Fibroblast of upper back skin (primary cell): Measurements from ENCODE around the gene GIT2.

Source experiments
- DNase-seq: peaks from one replicate; pipeline ENCODE4 v3.0.0-alpha.2; 2013

Gene GIT2

DNA sequence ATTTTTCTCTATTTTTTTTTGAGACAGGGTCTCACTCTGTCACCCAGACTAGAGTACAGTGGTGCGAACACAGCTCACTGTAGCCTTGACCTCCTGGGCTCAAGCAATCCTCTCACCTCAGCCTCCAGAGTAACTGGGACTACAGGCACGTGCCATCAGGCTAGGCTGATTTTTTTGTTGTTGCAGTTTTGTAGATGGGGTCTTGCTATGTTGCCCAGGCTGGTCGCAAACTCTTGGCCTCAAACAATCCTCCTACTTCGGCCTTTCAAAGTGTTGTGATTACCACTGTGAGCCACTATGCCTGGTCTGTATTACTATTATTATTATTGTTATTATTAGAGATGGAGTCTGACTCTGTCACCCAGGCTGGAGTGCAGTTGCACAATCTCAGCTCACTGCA is 23.3 kb downstream of the GIT2 start:
- no peak for DNase-seq

DNA sequence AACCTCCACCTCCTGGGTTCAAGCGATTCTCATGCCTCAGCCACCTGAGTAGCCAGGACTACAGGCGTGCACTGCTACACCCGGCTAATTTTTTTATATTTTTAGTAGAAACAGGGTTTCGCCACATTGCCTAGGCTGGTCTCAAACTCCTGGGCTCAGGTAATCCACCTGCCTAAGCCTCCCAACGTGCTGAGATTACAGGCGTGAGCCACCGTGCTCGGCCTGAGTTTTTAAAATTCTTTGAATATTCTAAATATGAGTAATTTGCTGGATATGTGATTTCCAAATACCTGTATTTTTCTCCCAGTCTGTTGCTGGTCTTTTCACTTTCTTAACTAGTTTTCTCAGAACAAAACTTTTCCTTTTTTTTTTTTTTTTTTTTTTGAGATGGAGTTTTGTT is 27.4 kb downstream of the GIT2 start:
- DNase-seq, result no peak

DNA sequence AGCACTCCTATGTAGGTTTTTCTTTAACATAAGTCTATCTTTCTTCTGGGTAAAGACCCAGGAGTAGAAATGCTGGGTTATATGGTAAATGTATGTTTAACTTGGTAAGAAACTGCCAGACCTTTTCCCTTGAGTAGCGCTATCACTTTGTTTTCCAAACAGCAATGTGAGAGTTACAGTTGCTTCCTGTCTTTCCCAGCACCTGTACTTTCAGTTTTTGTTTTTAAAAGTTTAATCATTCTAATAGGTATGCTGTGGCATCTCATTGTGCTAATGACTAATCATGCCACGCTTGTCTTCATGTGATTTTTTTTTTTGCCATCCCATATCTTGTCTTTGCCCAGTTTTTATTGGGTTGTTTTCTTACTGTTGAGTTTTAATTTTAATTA is 28.1 kb downstream of the GIT2 start:
- no peak for DNase-seq

DNA sequence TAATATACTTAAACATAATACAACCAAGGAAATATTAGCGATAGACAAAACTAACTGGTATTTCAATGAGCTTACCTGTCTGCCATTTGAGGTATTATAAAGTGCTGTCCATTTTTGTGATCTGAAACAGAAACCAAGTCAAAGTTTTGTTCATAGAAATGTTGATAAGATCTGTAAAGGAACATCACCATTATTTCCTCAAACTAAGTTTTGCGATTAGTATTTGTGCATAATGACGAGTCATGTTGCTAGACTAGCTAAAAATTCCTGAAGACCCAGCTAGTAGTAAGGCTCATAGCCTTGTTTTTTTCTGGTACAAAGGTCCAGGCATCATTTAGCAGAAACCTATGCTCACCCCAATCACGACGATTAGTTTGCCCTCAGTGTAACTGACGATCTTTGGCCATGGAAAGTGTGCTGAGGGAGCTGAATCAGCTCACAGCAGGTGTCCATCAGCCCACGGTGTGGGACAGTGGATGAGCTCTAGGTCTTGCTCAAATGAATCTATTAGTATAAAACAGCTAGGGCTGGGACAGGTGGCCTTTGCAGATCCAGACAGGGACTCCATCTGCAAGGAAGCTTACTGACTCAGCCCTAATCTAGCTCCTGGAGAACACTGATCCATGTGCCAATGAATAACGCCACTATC is 28.7 kb downstream of the GIT2 start:
- DNase-seq, result no peak

DNA sequence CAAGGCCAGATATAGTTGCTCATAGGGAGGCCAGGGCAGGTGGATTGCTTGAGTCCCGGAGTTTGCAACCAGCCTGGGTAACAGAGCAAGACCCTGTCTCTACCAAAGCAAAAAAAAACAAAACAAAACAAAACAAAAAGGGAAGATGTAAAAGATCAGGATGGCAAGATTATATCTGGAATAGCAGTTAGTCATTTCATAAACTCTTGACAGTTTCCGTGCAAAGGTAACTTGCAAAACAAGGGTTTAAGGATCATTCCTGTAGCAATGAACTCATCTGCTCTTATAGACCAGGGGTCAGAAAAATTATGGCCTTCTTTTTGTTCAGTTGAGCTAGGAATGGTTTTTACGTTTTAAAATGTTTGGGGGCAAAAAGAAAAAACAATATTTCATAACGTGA is 29.6 kb downstream of the GIT2 start:
- DNase-seq, result no peak

DNA sequence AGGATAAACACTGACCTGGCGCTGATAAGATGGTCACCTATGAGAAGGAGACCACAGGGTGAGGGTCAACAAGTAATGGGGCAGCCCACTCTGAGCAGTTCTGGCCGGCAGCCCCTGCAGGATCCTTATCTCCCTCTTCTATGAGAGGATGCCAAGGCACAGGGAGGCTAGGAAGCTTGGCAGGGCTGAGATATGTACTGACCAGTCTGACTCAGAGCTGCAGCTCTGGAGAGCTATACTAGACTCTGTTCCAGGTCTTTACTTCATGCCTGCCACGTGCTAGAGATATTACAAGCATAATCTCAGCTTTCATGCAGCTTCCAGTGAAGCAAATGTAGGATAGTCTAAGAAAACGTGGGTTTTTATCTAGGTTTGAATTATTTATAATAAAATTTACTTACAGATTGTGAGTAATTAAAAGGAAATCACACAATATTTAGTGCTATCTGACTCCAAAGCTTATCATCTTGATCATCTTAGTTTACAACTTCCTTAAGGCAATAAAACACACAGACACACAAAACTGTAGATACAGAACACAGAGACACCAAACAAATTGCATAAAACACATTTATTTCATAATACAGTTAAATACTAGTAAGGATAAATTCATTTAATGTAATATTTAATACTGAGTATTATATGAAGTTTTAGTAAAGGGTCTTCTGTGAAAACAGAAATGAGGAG is 32.3 kb downstream of the GIT2 start:
- peak; percentile 23 for DNase-seq

DNA sequence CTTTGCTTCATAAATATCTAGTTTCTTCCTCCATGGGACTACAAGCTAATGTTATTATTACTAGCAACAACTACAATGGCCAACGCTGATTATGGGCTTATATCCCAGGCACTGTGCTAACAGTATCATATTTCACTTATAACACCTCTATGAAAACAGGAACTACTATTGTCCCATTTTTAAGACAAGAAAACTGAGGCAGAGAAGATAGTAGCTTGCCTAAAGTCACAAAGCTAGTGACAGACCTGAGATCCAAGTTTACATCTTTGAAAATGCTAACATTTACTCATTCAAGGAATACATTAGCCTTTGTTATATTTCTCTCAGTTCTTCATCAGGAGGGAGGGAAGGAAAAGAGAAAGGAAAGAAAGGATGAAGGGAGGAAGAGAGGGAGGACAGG is 32.8 kb downstream of the GIT2 start:
- no peak for DNase-seq

DNA sequence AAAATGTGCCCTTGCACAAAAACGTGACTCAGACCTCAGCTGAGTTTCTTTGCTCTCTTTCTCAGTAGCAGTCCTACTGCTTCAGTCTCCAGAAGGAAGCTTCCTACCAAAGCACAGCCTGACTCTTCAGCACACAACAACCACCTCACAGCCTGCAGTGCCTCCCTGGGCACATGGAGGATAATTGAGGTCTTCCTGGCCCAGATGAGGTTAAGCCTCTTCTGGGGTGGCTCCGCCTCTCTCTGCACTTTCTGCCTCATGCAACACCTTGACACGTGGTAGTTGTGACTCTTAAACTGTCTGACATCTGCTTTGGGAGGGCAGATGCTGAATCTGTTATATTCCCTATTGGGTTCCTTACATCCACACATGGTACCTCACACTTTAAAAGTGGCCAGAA is 33.8 kb downstream of the GIT2 start:
- no peak for DNase-seq

DNA sequence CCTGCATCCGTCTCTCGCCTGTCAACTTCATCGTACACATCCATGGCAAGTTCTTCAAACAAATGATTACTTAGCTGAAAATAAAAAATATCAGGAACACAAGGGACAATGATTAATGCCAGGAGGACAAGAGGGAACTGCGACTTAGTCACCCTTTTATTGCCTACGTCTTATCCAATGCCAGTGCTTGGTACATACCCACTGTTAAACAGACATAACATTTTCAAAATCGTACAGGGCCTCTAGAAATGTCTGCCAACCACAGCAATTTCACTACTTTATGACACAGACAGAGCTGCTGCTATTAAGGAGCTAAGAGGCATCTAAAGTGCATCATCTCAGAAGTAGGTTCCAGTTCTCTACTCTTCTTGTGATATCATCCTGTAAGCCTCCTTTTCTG is 34.6 kb downstream of the GIT2 start:
- DNase-seq, result no peak

DNA sequence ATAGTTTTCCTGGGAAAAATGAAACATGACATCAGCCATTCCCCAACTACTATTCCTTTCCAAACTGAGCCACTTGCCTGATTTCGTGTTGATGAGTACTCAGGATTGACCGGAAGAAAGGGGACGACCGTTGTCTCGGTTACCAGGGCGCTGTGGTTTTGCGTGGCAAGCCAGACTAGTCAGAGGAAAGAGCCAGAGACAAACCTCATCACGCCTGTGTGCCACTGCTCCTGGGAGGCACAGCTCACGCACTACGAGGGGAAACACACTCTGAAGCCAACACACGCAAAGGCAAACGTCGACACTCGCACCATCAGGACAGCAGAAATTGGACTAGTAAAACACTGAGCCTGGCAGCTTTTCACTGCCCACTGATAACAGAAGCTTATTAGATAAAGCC is 35.0 kb downstream of the GIT2 start:
- no peak for DNase-seq

DNA sequence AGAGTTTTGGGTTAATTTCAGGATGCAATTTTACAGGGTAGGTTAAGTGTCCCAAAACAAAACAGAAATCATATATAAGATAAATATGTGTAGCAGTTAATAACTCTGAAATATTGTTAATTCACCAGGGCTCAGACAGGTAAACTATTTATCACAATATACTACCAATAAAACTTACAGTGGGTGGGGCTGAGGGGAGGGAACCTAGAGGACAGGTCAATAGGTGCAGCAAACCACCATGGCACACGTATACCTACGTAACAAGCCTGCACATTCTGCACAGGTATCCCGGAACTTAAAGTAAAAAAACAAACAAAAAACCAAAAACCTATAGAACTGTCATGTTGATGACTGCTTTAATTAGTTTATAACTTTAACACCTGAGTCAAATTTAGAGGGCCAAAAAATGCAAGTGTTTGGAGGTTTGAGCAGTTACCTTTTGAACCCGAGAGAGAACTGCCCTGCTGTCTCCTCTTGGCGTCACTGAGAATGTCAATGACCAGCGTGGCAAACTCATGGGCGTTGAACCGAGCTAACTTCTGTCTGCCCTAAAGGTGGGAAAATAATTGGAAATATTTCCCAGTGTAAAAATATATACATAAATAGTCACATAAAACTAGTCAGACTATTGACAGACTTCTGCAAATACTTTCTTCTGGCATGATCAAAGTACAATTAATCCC is 36.6 kb downstream of the GIT2 start:
- no peak for DNase-seq

DNA sequence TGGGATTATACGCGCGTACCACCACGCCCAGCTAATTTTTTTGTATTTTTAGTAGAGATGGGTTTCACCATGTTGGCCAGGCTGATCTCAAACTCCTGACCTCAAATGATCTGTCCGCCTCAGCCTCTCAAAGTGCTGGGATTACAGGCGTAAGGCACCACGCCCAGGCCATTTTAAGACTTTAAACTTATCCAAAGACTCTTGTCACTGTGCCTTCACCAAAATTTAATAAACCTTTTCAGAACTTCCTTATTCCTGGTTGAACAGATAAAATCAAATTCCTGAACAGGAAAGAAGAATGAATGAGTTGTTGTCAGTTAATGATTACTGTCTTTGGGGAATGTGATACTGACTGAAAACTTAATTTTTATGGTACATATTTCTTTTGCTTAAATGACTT is 37.8 kb downstream of the GIT2 start:
- DNase-seq, result no peak

DNA sequence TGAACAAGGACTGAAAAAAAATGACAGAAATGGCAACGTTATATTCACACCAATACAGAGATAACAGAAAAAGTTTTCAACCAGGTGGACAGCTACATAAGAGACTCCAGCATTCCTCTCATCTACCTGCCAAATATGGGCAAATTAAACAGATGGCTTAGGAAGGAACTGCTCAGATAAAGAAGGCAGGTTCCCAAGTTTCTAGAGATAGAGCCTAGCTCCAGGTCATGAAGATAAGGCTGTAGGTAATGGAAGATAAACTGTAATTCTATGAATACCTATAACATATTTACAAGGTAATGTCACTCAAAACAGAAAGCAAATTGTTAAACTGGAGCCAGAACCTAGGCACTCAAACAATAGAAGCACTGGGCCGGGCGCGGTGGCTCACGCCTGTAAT is 42.5 kb downstream of the GIT2 start:
- no peak for DNase-seq

DNA sequence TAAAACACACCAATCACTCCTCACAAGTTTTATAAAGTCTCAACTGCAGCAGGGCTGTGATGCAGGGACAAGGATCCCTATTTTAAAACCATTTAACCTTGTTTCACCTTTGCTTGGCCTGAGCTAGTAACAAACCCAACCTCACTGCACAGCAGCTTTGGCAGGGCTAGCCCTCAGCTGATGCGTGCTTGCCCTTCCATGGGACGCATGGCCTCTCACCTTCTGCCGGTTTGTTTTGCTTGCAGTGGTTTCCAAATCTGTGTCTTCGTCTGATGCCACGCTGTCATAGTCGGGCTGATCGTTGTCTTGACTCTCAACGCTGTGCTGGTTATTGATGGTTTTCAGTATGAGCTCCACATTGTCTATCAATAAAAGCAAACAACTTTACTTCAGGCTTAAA is 43.3 kb downstream of the GIT2 start:
- DNase-seq, result no peak

DNA sequence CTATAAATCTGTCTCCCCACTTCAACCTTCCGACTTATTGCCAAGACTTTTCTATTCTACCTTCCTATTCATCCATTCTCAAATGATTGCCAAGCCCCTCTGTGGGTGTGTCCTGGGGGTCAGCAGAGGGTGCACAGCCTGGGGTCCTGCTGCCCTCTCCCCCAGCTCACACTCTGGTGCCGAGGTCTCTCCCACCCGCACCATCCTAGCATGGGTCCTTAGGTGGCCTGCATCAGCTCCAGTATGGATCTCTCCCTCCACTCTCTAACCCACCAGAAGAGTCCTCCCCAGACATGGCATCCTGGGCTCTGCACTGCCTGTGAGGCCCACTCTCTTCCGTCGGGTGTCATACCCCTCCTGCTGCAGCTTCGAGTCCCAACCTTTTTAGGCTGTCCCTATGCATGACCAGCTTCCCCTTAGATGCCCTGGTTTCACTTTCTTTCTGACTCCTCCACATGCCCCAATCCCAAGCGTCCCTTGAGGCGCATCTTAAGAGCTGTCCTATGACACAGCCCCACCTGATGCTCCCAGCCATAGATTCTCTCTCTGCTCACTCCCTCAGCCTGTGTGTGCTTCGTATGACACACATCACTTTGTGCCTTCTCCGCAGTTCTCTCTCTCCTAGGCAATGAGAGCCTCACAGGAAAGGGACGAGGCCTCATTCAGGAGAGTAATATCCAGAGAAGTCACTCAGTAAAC is 43.9 kb downstream of the GIT2 start:
- no peak for DNase-seq

DNA sequence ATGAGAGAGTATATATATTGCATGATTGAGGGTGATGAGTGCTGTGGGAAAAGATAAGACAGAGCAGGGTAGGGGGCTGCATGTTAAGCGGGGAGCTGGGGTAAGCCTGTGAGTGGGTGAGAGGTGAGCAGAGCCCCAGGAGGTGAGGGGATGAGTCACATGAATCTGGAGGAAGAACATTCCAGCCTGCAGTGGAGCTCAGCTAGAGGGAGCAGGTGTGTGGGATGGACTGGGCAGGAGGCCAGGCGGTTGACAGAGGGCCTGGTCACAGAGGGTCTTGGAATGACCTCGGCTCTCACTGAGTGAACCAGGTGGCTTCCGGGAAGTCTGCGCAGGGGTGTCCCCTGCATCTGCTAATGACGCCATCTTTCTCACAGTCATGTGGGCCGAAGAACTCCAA is 44.4 kb downstream of the GIT2 start:
- peak; percentile 83 for DNase-seq

DNA sequence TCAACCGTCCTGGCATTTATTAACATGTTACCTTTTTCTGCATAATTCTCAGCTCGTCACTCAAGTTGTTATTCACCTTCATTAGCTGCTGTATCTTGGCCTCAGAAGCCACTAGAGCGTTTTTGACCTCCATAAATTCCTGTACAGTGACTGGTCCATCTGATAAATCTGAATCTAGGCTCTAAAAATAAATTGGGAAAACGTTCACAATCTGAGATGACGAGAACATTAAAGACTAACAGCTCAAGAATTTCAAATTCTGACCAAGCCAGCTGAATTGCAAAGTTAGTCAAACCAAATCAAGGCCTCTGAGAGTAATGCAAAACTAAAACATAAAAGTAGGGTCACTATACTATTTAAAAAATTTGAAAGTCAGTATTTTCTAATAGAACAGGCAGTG is 45.0 kb downstream of the GIT2 start:
- DNase-seq, result peak; percentile 93

DNA sequence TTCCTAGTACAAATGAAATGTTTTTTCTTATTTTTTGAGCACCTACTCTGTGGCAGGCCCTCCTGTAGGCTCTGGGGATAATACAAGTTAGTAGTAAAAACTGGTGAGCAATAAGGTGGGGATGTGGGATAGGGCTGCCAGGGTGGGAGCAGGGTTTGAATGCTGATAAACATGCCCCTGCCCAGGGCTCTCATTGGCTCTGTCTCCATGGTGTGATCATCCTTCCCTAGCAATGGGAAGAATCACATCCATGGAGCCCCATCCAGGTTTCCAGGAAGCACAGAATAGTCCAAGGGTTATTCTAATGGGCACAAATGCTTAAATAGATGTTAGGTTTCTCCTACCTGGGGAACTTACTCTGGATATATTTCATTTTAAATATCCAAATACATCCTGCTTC is 45.5 kb downstream of the GIT2 start:
- DNase-seq, result no peak

DNA sequence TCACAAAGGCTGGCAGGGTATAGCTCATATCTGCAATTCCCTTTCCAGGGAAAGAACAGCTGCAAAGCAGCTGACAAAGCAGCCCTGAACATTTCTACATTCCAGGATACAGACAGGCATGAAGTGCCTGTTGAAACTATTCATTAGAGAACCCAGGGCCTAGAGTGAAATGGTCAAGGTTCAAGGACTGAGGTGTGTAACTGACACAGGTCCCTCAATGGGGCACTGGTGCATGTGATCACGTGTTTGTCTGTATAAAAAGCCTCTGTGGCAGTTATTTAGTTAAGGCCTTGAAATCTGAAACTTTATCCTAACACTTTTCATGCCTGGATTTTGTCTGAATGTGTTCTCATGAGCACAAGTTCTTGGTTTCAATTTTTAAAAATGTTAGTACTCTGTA is 47.1 kb downstream of the GIT2 start:
- peak; percentile 81 for DNase-seq

DNA sequence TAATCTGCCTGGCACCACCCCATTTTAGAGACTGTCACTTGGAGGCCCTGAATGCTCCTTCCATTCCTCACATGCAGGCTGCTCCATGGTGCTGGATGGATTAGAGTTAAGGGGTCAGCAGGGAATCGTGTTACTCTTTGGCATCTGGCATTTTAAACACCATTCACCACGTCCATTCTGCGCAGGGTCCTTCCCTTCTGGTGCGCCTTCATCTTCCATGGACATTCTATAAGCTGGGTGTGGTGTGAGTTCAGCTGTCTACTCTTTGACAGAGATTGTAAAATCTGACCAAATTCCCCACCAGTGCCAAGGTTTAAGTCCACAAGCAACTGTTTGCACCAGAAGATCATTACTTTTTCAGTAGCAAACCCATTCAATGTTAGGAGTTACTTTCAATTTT is 47.8 kb downstream of the GIT2 start:
- DNase-seq, result no peak

DNA sequence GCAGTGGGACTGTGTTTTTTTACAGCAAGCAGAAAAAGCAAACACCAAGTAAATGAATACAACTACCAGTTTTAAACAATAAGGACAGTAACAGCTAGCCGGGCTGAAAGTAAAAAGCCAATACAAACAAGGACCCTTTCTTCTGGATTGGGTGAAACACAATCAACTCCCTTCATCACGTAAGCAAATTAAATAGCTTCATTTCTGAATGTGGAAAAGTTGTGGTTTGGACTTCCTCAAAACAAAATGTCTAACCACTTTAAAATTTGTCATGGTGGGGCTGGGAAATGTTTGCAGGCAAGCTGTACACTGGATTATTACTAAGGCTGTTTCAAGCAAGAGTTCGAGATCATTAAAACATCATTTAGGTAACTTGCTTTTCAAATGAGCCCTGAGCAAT is 48.6 kb downstream of the GIT2 start:
- DNase-seq, result peak; percentile 74

DNA sequence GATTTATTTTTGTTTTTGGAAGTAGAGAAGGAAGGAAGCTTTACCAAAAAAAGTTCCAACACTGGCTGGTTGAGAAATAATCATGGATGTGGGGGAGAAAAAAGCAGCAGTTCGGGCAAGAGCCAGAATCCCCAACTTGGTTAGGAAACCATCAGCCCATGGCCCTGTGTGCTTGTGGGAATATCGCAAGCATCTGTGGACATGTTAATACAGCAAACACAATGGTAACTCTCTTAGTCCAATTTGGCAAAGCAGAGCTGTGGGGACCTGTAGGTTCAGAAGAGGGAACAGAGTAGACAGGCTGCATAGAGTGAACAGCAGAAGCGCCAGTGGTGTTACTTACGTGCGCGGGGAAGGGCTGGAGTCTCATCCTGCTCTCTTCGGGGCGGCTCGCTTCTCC is 49.3 kb downstream of the GIT2 start:
- DNase-seq, result no peak

DNA sequence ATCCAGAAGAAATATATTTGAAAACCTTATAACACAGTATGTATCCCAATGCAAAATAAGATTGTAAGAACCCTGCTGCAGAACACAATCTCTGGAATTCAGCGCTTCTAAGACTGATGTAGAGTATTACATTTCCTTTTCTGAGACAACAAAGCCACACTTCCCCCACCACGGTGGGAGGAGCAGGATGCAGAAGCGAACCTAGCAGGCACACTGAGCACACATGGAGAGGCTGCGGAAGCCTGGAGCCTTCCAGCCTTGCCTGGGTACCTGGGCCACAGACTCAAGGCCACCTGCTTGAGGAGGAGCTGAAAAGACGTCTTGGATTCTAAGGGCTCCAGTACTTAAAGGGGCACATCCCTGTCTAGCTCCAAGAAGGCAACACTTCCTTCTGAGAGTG is 49.7 kb downstream of the GIT2 start:
- DNase-seq, result peak; percentile 63
